ENCODE data around the gene CMTM8.

CMTM8 gene

GRCh38 chr3:32347343-32348125, 109.1 kb downstream of the CMTM8 start:
- DNase-seq = no peak

GRCh38 chr3:32349184-32349583, 110.7 kb downstream of the CMTM8 start:
- DNase-seq = no peak

GRCh38 chr3:32352563-32352962, 114.1 kb downstream of the CMTM8 start:
- DNase-seq = no peak

GRCh38 chr3:32353351-32353750, 114.9 kb downstream of the CMTM8 start:
- no peak for DNase-seq

- DNase-seq = no peak
These were observed 115.9 kb downstream of the CMTM8 start for GRCh38 chr3:32354362-32354778.

- no peak for DNase-seq
These were observed 117.3 kb downstream of the CMTM8 start for GRCh38 chr3:32355751-32356291.

- DNase-seq = no peak
These were observed 121.4 kb downstream of the CMTM8 start for GRCh38 chr3:32359766-32360492.

- no peak for DNase-seq
These were observed 122.0 kb downstream of the CMTM8 start for GRCh38 chr3:32360493-32360827.

- no peak for DNase-seq
These were observed 128.3 kb downstream of the CMTM8 start for GRCh38 chr3:32366638-32367397.

- no peak for DNase-seq
These were observed 129.0 kb downstream of the CMTM8 start for GRCh38 chr3:32367442-32367841.

GRCh38 chr3:32371461-32372212, 133.2 kb downstream of the CMTM8 start:
- DNase-seq = no peak

GRCh38 chr3:32372213-32372490, 133.7 kb downstream of the CMTM8 start:
- no peak for DNase-seq

GRCh38 chr3:32373276-32373675, 134.8 kb downstream of the CMTM8 start:
- no peak for DNase-seq

- no peak for DNase-seq
These were observed 135.4 kb downstream of the CMTM8 start for GRCh38 chr3:32373844-32374243.

- no peak for DNase-seq
These were observed 136.5 kb downstream of the CMTM8 start for GRCh38 chr3:32374788-32375595.

- DNase-seq = no peak
These were observed 137.1 kb downstream of the CMTM8 start for GRCh38 chr3:32375596-32375930.

- DNase-seq = no peak
These were observed 137.6 kb downstream of the CMTM8 start for GRCh38 chr3:32376115-32376514.

- no peak for DNase-seq
These were observed 141.5 kb downstream of the CMTM8 start for GRCh38 chr3:32379831-32380500.

GRCh38 chr3:32381922-32382321, 143.4 kb downstream of the CMTM8 start:
- DNase-seq = no peak

- DNase-seq = no peak
These were observed 144.7 kb downstream of the CMTM8 start for GRCh38 chr3:32383136-32383711.

- DNase-seq = no peak
These were observed 146.5 kb downstream of the CMTM8 start for GRCh38 chr3:32384938-32385337.
